Trophoblast cell (in vitro differentiated cells and primary cell): ENCODE measurements around the gene BTG2.

ENCODE experiments used
- DNase-seq, 2 donors: peaks; one replicate each; pipeline ENCODE4 v3.0.0-alpha.2; 2016
- H2AFZ ChIP-seq: 2 replicates; pipeline ENCODE4 v1.6.1; 2013; ENCODE audit warnings: low read length, moderate library complexity, mild to moderate bottlenecking; ENCODE audit not compliant: insufficient read depth, poor library complexity
- H2AK5ac ChIP-seq: 2 replicates; pipeline ENCODE4 v1.6.1; 2013; ENCODE audit warnings: mild to moderate bottlenecking, low read length
- H2BK120ac ChIP-seq: 2 replicates; pipeline ENCODE4 v1.6.1; 2013; ENCODE audit warnings: low read length, mild to moderate bottlenecking, moderate library complexity; ENCODE audit not compliant: insufficient read depth, poor library complexity
- H2BK12ac ChIP-seq: 2 replicates; pipeline ENCODE4 v1.6.1; 2013; ENCODE audit warnings: mild to moderate bottlenecking, low read length, moderate library complexity
- H2BK5ac ChIP-seq: 2 replicates; pipeline ENCODE4 v1.6.1; 2013; ENCODE audit warnings: low read length, low read depth, moderate library complexity, mild to moderate bottlenecking; ENCODE audit not compliant: poor library complexity
- H3K14ac ChIP-seq: 2 replicates; pipeline ENCODE4 v1.6.1; 2013; ENCODE audit warnings: mild to moderate bottlenecking, low read length
- H3K18ac ChIP-seq: 2 replicates; pipeline ENCODE4 v1.6.1; 2013; ENCODE audit warnings: mild to moderate bottlenecking, low read length
- H3K23ac ChIP-seq: 2 replicates; pipeline ENCODE4 v1.6.1; 2013; ENCODE audit warnings: low read length
- H3K27ac ChIP-seq: 2 replicates; pipeline ENCODE4 v1.5.1; 2013; ENCODE audit warnings: low read depth, mild to moderate bottlenecking, inconsistent platforms, low read length, moderate library complexity
- H3K27me3 ChIP-seq: 2 replicates; pipeline ENCODE4 v1.6.1; 2013; ENCODE audit warnings: inconsistent platforms, mild to moderate bottlenecking, low read length, moderate library complexity; ENCODE audit not compliant: insufficient read depth
- H3K36me3 ChIP-seq, 2 experiments: 1 replicate in 1 of 2; 2 replicates in 1 of 2; pipeline ENCODE4 v1.6.1; 2013; ENCODE audit warnings: low read length in 2 of 2, mild to moderate bottlenecking in 2 of 2, moderate library complexity in 1 of 2; ENCODE audit not compliant: insufficient read depth in 2 of 2, control insufficient read depth in 1 of 2
- H3K4ac ChIP-seq: 2 replicates; pipeline ENCODE4 v1.6.1; 2013; ENCODE audit warnings: low read depth, mild to moderate bottlenecking, low read length, moderate library complexity
- H3K4me1 ChIP-seq, 2 experiments: 1 replicate in 1 of 2; 2 replicates in 1 of 2; pipeline ENCODE4 v1.6.1; 2013; ENCODE audit warnings: low read length in 2 of 2, mild to moderate bottlenecking in 2 of 2, moderate library complexity in 1 of 2; ENCODE audit not compliant: insufficient read depth in 2 of 2, control insufficient read depth in 1 of 2
- H3K4me2 ChIP-seq: 2 replicates; pipeline ENCODE4 v1.6.1; 2013; ENCODE audit warnings: inconsistent platforms, mild to moderate bottlenecking, low read length, moderate library complexity
- H3K4me3 ChIP-seq: 2 replicates; pipeline ENCODE4 v1.5.1; 2013; ENCODE audit warnings: mild to moderate bottlenecking, low read depth, low read length, inconsistent platforms
- H3K79me1 ChIP-seq: one replicate; pipeline ENCODE4 v1.6.1; 2013; ENCODE audit warnings: low read length
- H3K79me2 ChIP-seq: 2 replicates; pipeline ENCODE4 v1.6.1; 2013; ENCODE audit warnings: low read length, mild to moderate bottlenecking; ENCODE audit not compliant: control insufficient read depth, insufficient read depth, poor library complexity
- H3K9ac ChIP-seq: 2 replicates; pipeline ENCODE4 v1.6.1; 2013; ENCODE audit warnings: mild to moderate bottlenecking, low read length
- H3K9me3 ChIP-seq: 2 replicates; pipeline ENCODE4 v1.6.1; 2013; ENCODE audit warnings: low read depth, mild to moderate bottlenecking, control low read depth, inconsistent platforms, low read length; ENCODE audit not compliant: insufficient read depth
- H4K12ac ChIP-seq: 2 replicates; pipeline ENCODE4 v1.6.1; 2013; ENCODE audit warnings: low read depth, mild to moderate bottlenecking, low read length, moderate library complexity
- H4K8ac ChIP-seq: 2 replicates; pipeline ENCODE4 v1.6.1; 2013; ENCODE audit warnings: low read depth, mild to moderate bottlenecking, low read length, moderate library complexity
- H4K91ac ChIP-seq: one replicate; pipeline ENCODE4 v1.6.1; 2013; ENCODE audit warnings: low read depth, mild to moderate bottlenecking, low read length, moderate library complexity
- WGBS: extraction: QIAGEN DNeasy Blood & Tissue Kit; methylation state at CpG from one replicate; pipeline ENCODE4 v1.1.7; 2013; ENCODE audit warnings: missing lambda C conversion rate; ENCODE audit not compliant: insufficient read length, insufficient coverage; ENCODE audit errors: extremely low coverage; 5-methylcytosine and 5-hydroxymethylcytosine counted together

BTG2 gene

GRCh38 chr1:203307641-203308126, 2.4 kb downstream of the BTG2 start:
- H3K4ac ChIP-seq: no peak overlapping the region
- H3K27ac ChIP-seq: no peak overlapping the region
- no peak overlapping the region for H3K14ac ChIP-seq
- no peak overlapping the region for H2BK5ac ChIP-seq
- H3K4me2 ChIP-seq: peak overlapping the region; percentile 37
- no peak overlapping the region for H2BK12ac ChIP-seq
- H3K18ac ChIP-seq: no peak overlapping the region
- H3K9ac ChIP-seq: no peak overlapping the region
- DNase-seq: peak in 1 of 2 donors; percentile 20
- no CpG with 5 or more reads among the region's 3 CpGs for WGBS
- H3K9me3 ChIP-seq: no peaks in the 10 kb centered on the region
- H3K4me1 ChIP-seq: peaks cover 14 to 20% of the 10 kb centered on the region in 2 experiments
- H3K79me1 ChIP-seq: peaks cover 15% of the 10 kb centered on the region
- H4K8ac ChIP-seq: no peak overlapping the region
- no peak overlapping the region for H2AFZ ChIP-seq
- H3K23ac ChIP-seq: no peak overlapping the region
- no peak overlapping the region for H4K91ac ChIP-seq
- H3K36me3 ChIP-seq: peaks cover 4 to 6% of the 10 kb centered on the region in 2 experiments
- H2BK120ac ChIP-seq: no peak overlapping the region
- no peak overlapping the region for H4K12ac ChIP-seq
- H2AK5ac ChIP-seq: no peak overlapping the region
- H3K79me2 ChIP-seq: peaks cover 10% of the 10 kb centered on the region
- H3K4me3 ChIP-seq: no peak overlapping the region
- no peaks in the 10 kb centered on the region for H3K27me3 ChIP-seq

GRCh38 chr1:203308328-203308922, 3.1 kb downstream of the BTG2 start:
- Histone ChIP-seq H3K4me2 (no peak overlapping the region), H4K12ac (no peak overlapping the region), H3K36me3 (peaks cover 4 to 6% of the 10 kb centered on the region in 2 experiments), H2AK5ac (no peak overlapping the region), H2AFZ (no peak overlapping the region), H3K4ac (no peak overlapping the region), H3K27me3 (no peaks in the 10 kb centered on the region), H3K79me1 (peaks cover 15% of the 10 kb centered on the region), H3K9ac (no peak overlapping the region), H2BK5ac (no peak overlapping the region), H4K91ac (no peak overlapping the region), H3K18ac (no peak overlapping the region), H2BK120ac (no peak overlapping the region), H3K27ac (no peak overlapping the region), H2BK12ac (no peak overlapping the region), H4K8ac (no peak overlapping the region), H3K23ac (no peak overlapping the region), H3K4me3 (no peak overlapping the region), H3K14ac (no peak overlapping the region), H3K79me2 (peaks cover 10% of the 10 kb centered on the region), H3K4me1 (peaks cover 14 to 20% of the 10 kb centered on the region in 2 experiments), H3K9me3 (no peaks in the 10 kb centered on the region)
- peak in 1 of 2 donors; percentile 10 for DNase-seq
- no CpG with 5 or more reads among the region's 5 CpGs for WGBS

- peaks cover 13 to 20% of the 10 kb centered on the region in 2 experiments for H3K4me1 ChIP-seq
- no peak overlapping the region for H2AFZ ChIP-seq
- no peak overlapping the region for H3K14ac ChIP-seq
- no peak overlapping the region for H3K18ac ChIP-seq
- H4K8ac ChIP-seq: no peak overlapping the region
- H3K4ac ChIP-seq: no peak overlapping the region
- H4K12ac ChIP-seq: no peak overlapping the region
- peaks cover 15% of the 10 kb centered on the region for H3K79me1 ChIP-seq
- H2BK12ac ChIP-seq: no peak overlapping the region
- peaks cover 10% of the 10 kb centered on the region for H3K79me2 ChIP-seq
- H3K23ac ChIP-seq: no peak overlapping the region
- H3K27me3 ChIP-seq: no peaks in the 10 kb centered on the region
- no peak overlapping the region for H2BK120ac ChIP-seq
- H3K36me3 ChIP-seq: peaks cover 4 to 6% of the 10 kb centered on the region in 2 experiments
- H3K9ac ChIP-seq: no peak overlapping the region
- H3K4me3 ChIP-seq: no peak overlapping the region
- H4K91ac ChIP-seq: no peak overlapping the region
- no peak overlapping the region for H3K27ac ChIP-seq
- H3K9me3 ChIP-seq: no peaks in the 10 kb centered on the region
- no peak overlapping the region for H3K4me2 ChIP-seq
- no CpG with 5 or more reads among the region's 1 CpG for WGBS
- H2AK5ac ChIP-seq: no peak overlapping the region
- no peak overlapping the region for H2BK5ac ChIP-seq
- no peak for DNase-seq
These were observed 3.6 kb downstream of the BTG2 start for GRCh38 chr1:203308923-203309331.

- H3K27ac ChIP-seq: no peak overlapping the region
- H3K4ac ChIP-seq: no peak overlapping the region
- no peak overlapping the region for H2BK120ac ChIP-seq
- no CpG with 5 or more reads among the region's 3 CpGs for WGBS
- no peak overlapping the region for H2AK5ac ChIP-seq
- H3K18ac ChIP-seq: no peak overlapping the region
- H4K91ac ChIP-seq: no peak overlapping the region
- no peak overlapping the region for H4K12ac ChIP-seq
- no peak overlapping the region for H3K4me3 ChIP-seq
- H2BK12ac ChIP-seq: no peak overlapping the region
- peaks cover 4 to 6% of the 10 kb centered on the region in 2 experiments for H3K4me1 ChIP-seq
- no peak overlapping the region for H3K14ac ChIP-seq
- H3K27me3 ChIP-seq: no peaks in the 10 kb centered on the region
- H3K79me2 ChIP-seq: peaks cover 1% of the 10 kb centered on the region
- no peak overlapping the region for H2BK5ac ChIP-seq
- no peak for DNase-seq
- H4K8ac ChIP-seq: no peak overlapping the region
- H3K9me3 ChIP-seq: no peaks in the 10 kb centered on the region
- no peak overlapping the region for H2AFZ ChIP-seq
- no peak overlapping the region for H3K4me2 ChIP-seq
- no peaks in the 10 kb centered on the region for H3K79me1 ChIP-seq
- H3K23ac ChIP-seq: no peak overlapping the region
- no peak overlapping the region for H3K9ac ChIP-seq
- peaks cover 4 to 6% of the 10 kb centered on the region in 2 experiments for H3K36me3 ChIP-seq
These were observed 6.3 kb downstream of the BTG2 start for GRCh38 chr1:203311368-203312301.
